Measurements from ENCODE around the gene FHL2. TPM values are rescaled to one million over a fixed set of nuclear protein-coding genes. Genes with fewer than 3 reads are reported as not detected.

The FHL2 gene
- total and polyA plus RNA-seq, 12 donors = 41.2 to 213 (median 103) TPM

DNA sequence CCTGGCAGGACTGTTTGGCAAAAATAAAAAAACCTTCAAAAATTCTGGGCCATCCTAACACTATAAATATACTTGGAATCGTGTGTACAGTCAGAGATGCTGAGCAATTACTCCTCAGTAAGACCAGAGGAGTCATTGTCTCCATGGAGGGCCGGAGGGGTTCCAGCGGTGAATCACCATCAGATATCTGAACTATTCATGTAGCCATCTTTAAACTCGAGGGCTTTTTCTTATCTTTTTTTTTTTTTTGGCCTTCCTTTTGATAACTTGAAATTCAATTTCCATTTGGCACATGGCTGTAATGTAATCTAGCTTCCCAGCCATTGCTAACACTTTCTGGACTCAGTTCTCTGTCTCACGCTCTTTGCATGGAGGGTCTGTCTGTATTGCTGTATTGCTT is 7.4 kb upstream of the FHL2 start:
- H3K4me3 ChIP-seq = no peak overlapping the region
- TF ChIP-seq CTCF (IDR thresholded peaks at IDR 0.05) = no peak
- no peak for TF ChIP-seq POLR2A (IDR thresholded peaks at IDR 0.05)
- intact Hi-C loops (cut with DNase I) = no loop called here
- H3K27ac ChIP-seq = peak overlapping the region in 3 of 5 donors; percentile 53 to 66 (median 60)
- WGBS, 4 donors = 37 to 49% (median 44%) methylated on average over 5 of the region's 5 CpGs
- no peaks in the 10 kb centered on the region for H3K9me3 ChIP-seq (replicated peaks in 1 of 3)
- no peaks in the 10 kb centered on the region for H3K36me3 ChIP-seq (replicated peaks in 1 of 2)
- H3K4me1 ChIP-seq (replicated peaks in 1 of 2) = peaks cover 6 to 36% of the 10 kb centered on the region in 2 donors
- H3K27me3 ChIP-seq = no peaks in the 10 kb centered on the region
- DNase-seq = peak; percentile 71 to 94 (median 91)

DNA sequence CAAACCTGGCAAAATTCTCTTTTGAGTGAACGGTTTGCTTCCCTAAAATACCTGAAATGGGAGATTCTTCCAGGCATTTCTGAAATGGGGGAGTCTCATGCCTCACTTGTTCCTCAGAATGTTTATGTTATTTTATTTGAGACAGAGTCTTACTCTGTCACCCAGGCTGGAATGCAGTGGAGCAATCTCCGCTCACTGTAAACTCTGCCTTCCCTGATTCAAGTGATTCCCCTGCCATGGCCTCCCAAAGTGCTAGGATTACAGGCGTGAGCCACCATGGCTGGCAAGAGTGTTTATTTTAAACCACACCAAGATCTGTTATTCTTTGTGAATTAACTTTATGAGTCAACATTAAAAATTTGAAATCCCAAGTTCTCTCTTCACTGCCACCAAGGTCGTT is 6.4 kb upstream of the FHL2 start:
- no peaks in the 10 kb centered on the region for H3K27me3 ChIP-seq
- intact Hi-C loops (cut with DNase I) = no loop called here
- no peaks in the 10 kb centered on the region for H3K36me3 ChIP-seq (replicated peaks in 1 of 2)
- WGBS, 4 donors = 72 to 77% (median 73%) methylated on average over 4 of the region's 4 CpGs
- H3K4me1 ChIP-seq (replicated peaks in 1 of 2) = peaks cover 5 to 27% of the 10 kb centered on the region in 2 donors
- no peaks in the 10 kb centered on the region for H3K9me3 ChIP-seq (replicated peaks in 1 of 3)
- peak in 1 of 7 donors; percentile 35 for DNase-seq
- peak overlapping the region in 3 of 5 donors; percentile 30 to 69 (median 32) for H3K27ac ChIP-seq
- TF ChIP-seq CTCF (IDR thresholded peaks at IDR 0.05) (no peak), POLR2A (IDR thresholded peaks at IDR 0.05) (no peak)
- H3K4me3 ChIP-seq = no peak overlapping the region

DNA sequence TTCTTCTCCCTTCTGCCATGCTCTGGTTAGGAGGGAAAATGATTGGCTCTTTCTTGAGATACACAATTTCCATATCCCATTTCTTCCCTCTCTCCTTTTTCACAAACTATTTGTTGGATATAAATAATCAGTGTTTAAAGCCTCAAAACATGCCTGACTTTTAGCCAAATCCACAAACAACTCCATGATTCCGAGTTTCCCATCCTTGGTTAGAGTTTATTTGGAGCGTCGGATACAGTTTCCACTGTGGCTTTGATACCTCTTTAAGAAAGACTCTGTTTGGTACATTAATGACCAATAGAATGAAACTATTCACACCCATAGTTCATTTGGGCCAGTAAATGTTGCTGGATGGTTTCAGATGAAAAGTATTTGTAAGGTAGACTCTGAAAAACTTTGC is 5.9 kb upstream of the FHL2 start:
- H3K4me1 ChIP-seq (replicated peaks in 1 of 2) = peaks cover 0 to 22% of the 10 kb centered on the region in 2 donors
- no peaks in the 10 kb centered on the region for H3K27me3 ChIP-seq
- no peak for DNase-seq
- H3K9me3 ChIP-seq (replicated peaks in 1 of 3) = no peaks in the 10 kb centered on the region
- peak overlapping the region in 3 of 5 donors; percentile 43 to 80 (median 69) for H3K27ac ChIP-seq
- 90 to 96% (median 92%) methylated on average over 3 of the region's 3 CpGs for WGBS, 4 donors
- TF ChIP-seq POLR2A (IDR thresholded peaks at IDR 0.05) (no peak), CTCF (IDR thresholded peaks at IDR 0.05) (no peak)
- H3K36me3 ChIP-seq (replicated peaks in 1 of 2) = no peaks in the 10 kb centered on the region
- intact Hi-C loops (cut with DNase I) = no loop called here
- no peak overlapping the region for H3K4me3 ChIP-seq

DNA sequence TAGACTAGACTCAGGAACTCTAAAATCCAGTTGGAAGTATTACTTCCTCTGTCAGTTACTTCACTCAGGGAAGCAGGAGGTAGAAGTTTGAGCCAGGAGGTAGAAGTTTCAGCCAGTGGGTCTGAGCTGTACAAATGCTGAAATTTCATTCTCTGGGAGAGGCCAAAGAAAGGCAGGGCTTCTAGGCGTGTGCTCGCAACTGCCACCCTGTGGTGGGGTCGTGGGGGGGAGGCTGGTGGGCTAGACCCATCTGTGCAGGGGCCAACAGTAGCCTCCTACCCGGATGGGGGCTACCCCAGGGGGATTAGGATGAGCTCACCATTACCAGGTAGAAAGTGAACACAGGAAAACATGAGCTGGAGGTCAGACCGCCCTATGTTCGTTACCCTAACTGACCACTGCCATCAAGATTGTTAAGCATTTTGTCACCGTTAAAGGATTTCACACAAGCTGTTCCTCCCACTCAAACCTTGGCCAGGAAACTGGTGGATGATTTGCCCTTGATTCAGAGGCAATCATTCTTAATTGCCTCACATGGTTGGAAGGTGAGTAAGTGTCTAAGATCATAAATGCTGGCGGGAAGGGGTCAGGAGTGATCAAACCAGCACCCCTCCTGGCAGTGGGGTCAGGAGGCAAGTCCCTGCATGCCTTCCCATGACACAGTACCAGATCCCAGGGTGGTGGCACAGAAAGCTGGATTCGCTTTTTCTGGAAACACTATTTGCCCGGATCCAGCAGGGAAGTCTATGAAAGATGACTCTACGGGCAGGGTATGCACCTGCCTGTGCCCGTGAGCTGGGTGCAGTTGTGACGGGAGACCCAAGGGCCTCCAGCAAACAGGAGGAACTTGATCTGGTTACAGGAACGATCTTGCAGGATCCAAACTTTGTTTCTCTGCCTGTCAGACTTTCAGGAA is 5.2 kb upstream of the FHL2 start:
- Histone ChIP-seq H3K27ac (peak overlapping the region in 3 of 5 donors; percentile 43 to 80 (median 69)), H3K36me3 (replicated peaks in 1 of 2) (no peaks in the 10 kb centered on the region), H3K27me3 (no peaks in the 10 kb centered on the region), H3K4me1 (replicated peaks in 1 of 2) (peaks cover 0 to 21% of the 10 kb centered on the region in 2 donors), H3K4me3 (no peak overlapping the region), H3K9me3 (replicated peaks in 1 of 3) (no peaks in the 10 kb centered on the region)
- TF ChIP-seq CTCF (IDR thresholded peaks at IDR 0.05) = no peak
- TF ChIP-seq POLR2A (IDR thresholded peaks at IDR 0.05) = no peak
- intact Hi-C loops (cut with DNase I) = no loop called here
- 58 to 78% (median 74%) methylated on average over 9 to 14 of the region's 14 CpGs for WGBS, 4 donors
- DNase-seq = peak in 6 of 7 donors; percentile 27 to 79 (median 62)

All from adrenal gland (tissue), 12 donors.